Measurements from ENCODE around the gene MED16.

The MED16 gene

GRCh38 chr19:872266-872951 lies 20.6 kb downstream of the MED16 start:
- DNase-seq (ENCODE audit: low read depth): peak; percentile 57

- DNase-seq (ENCODE audit: low read depth): no peak
Measured at GRCh38 chr19:871446-872265, 21.3 kb downstream of the MED16 start.

- DNase-seq (ENCODE audit: low read depth): no peak
Measured at GRCh38 chr19:870963-871401, 22.0 kb downstream of the MED16 start.

GRCh38 chr19:870314-870713 lies 22.7 kb downstream of the MED16 start:
- no peak for DNase-seq (ENCODE audit: low read depth)

GRCh38 chr19:869245-870177 lies 23.5 kb downstream of the MED16 start:
- no peak for DNase-seq (ENCODE audit: low read depth)

- DNase-seq (ENCODE audit: low read depth): no peak
Measured at GRCh38 chr19:868458-869244, 24.3 kb downstream of the MED16 start.

- no peak for DNase-seq (ENCODE audit: low read depth)
Measured at GRCh38 chr19:867855-868457, 25.0 kb downstream of the MED16 start.

- DNase-seq (ENCODE audit: low read depth): no peak
Measured at GRCh38 chr19:867301-867793, 25.6 kb downstream of the MED16 start.

- no peak for DNase-seq (ENCODE audit: low read depth)
Measured at GRCh38 chr19:866769-867300, 26.2 kb downstream of the MED16 start.

GRCh38 chr19:863315-863620 lies 29.7 kb downstream of the MED16 start:
- DNase-seq (ENCODE audit: low read depth): no peak

GRCh38 chr19:862581-863314 lies 30.2 kb downstream of the MED16 start:
- DNase-seq (ENCODE audit: low read depth): peak; percentile 60

- DNase-seq (ENCODE audit: low read depth): peak; percentile 44
Measured at GRCh38 chr19:861756-862580, 31.0 kb downstream of the MED16 start.

GRCh38 chr19:861141-861755 lies 31.7 kb downstream of the MED16 start:
- no peak for DNase-seq (ENCODE audit: low read depth)

GRCh38 chr19:858868-859843 lies 33.8 kb downstream of the MED16 start, which contains the start of gene CFD:
Gene CFD (plus strand): TSS chr19:859664. CDS start chr19:859690, 26 bp downstream.
- DNase-seq (ENCODE audit: low read depth): no peak

GRCh38 chr19:858284-858683 lies 34.7 kb downstream of the MED16 start:
- no peak for DNase-seq (ENCODE audit: low read depth)

GRCh38 chr19:855566-856120 lies 37.3 kb downstream of the MED16 start:
- DNase-seq (ENCODE audit: low read depth): no peak

GRCh38 chr19:855142-855541 lies 37.8 kb downstream of the MED16 start:
- DNase-seq (ENCODE audit: low read depth): no peak

Data from stimulated activated CD8-positive, alpha-beta memory T cell treated with anti-CD3 and anti-CD28 coated beads, Interleukin-4, amount 100 ng/mL, for 24 hours (primary cell).